Kidney (tissue), 14 donors: ENCODE results near the gene USP9X. TPM values are rescaled to one million over a fixed set of nuclear protein-coding genes. Genes with fewer than 3 reads are reported as not detected.

ENCODE experiments used
- DNase-seq, 5 donors: peaks; one replicate each; pipeline ENCODE4 v3.0.0-alpha.2; 2013 to 2020
- FAIRE-seq: peaks from 2 replicates; lab custom pipeline; 2012; peaks lifted over from hg19 to GRCh38; lab: Jason Lieb, UNC
- H3K27ac ChIP-seq, 2 donors: one replicate each; pipeline ENCODE4 v1.7.0; 2013; ENCODE audit warnings: low read depth in 2 of 2, low read length in 2 of 2, inconsistent platforms in 1 of 2
- H3K27me3 ChIP-seq: one replicate; pipeline ENCODE4 v1.7.1; 2013; ENCODE audit warnings: low read length, inconsistent platforms; ENCODE audit not compliant: control insufficient read depth, insufficient read depth
- H3K36me3 ChIP-seq, 3 donors: one replicate each; pipeline versions ENCODE4 v1.7.0 to v1.7.1; 2013; ENCODE audit warnings: low read length in 3 of 3, control low read depth in 1 of 3, inconsistent platforms in 1 of 3; ENCODE audit not compliant: insufficient read depth in 3 of 3, control insufficient read depth in 2 of 3
- H3K4me1 ChIP-seq, 3 donors: one replicate each; pipeline versions ENCODE4 v1.7.0 to v1.7.1; 2013; ENCODE audit warnings: low read length in 3 of 3, inconsistent platforms in 1 of 3, low read depth in 1 of 3; ENCODE audit not compliant: control insufficient read depth in 2 of 3, insufficient read depth in 2 of 3
- H3K4me3 ChIP-seq, 3 donors: one replicate each; pipeline versions ENCODE4 v1.7.0 to v1.8.1; 2013; ENCODE audit warnings: low read length in 3 of 3, control low read depth in 1 of 3, inconsistent platforms in 1 of 3
- H3K9ac ChIP-seq, 3 donors: one replicate each; pipeline versions ENCODE4 v1.7.0 to v1.7.1; 2013; ENCODE audit warnings: low read length in 3 of 3, control low read depth in 1 of 3, inconsistent platforms in 1 of 3
- H3K9me3 ChIP-seq, 3 donors: one replicate each; pipeline versions ENCODE4 v1.7.0 to v1.7.1; 2013; ENCODE audit warnings: low read length in 3 of 3, control low read depth in 1 of 3, inconsistent platforms in 1 of 3; ENCODE audit not compliant: control insufficient read depth in 2 of 3, insufficient read depth in 1 of 3
- CTCF ChIP-seq: IDR thresholded peaks from 3 replicates; pipeline ENCODE4 v1.5.1; 2012; ENCODE audit warnings: mild to moderate bottlenecking, moderate library complexity, borderline replicate concordance; ENCODE audit not compliant: insufficient read depth; ENCODE audit errors: extremely low read depth
- intact Hi-C: fragments of 100-400 bp; cut with DNase I; formaldehyde crosslinking; loops from one replicate; pipeline ENCODE4 v1.11.1; 2022
- polyA plus RNA-seq: library from polyadenylated mRNA; stranded (reverse); fragments of 350-450 nt; fragmentation: Illumina TruSeq; extraction: RNeasy Lipid Tissue Mini Kit (QIAGEN cat#74804); gene quantifications from one replicate; pipeline ENCODE4 v1.2.3, GENCODE V29; 2014; ENCODE audit warnings: low read depth, low replicate concordance; ENCODE audit not compliant: insufficient read depth
- total RNA-seq: library from RNA; stranded (reverse); fragmentation: NEBNext Ultra II Directional; extraction: Animal tissue kit (Norgen Biotek cat#: 25700); gene quantifications from one replicate; pipeline ENCODE4 v1.2.1, GENCODE V29; 2021
- donor health status: control.
- donor health status: control.
- donor health status: control.
- donor health status: control.
- donor health status: control.
- donor health status: DM: yes; HTN: yes; CAD: no.
- donor health status: Normal renal cell carcinoma (clear cell type).

USP9X gene
- total and polyA plus RNA-seq, 2 donors from 2014 or later, result 12.0 to 86.8 TPM

- DNase-seq (no peak), FAIRE-seq (no peak)
- Histone ChIP-seq H3K4me3 (no peak overlapping the region), H3K36me3 (no peaks in the 10 kb centered on the region), H3K4me1 (no peaks in the 10 kb centered on the region), H3K9ac (no peak overlapping the region), H3K9me3 (no peaks in the 10 kb centered on the region), H3K27ac (no peak overlapping the region), H3K27me3 (no peaks in the 10 kb centered on the region)
- no peak for TF ChIP-seq CTCF
- intact Hi-C loops, result no loop called here
These were observed 48.4 kb upstream of the USP9X start for GRCh38 chrX:41036668-41037326.

GRCh38 chrX:41043196-41043595, 42.0 kb upstream of the USP9X start:
- Histone ChIP-seq H3K27me3 (no peaks in the 10 kb centered on the region), H3K4me1 (no peaks in the 10 kb centered on the region), H3K36me3 (no peaks in the 10 kb centered on the region), H3K9me3 (no peaks in the 10 kb centered on the region), H3K27ac (no peak overlapping the region), H3K4me3 (no peak overlapping the region), H3K9ac (no peak overlapping the region)
- DNase-seq (no peak), FAIRE-seq (no peak)
- intact Hi-C loops, result no loop called here
- TF ChIP-seq CTCF, result no peak

- DNase-seq (no peak), FAIRE-seq (no peak)
- no peaks in the 10 kb centered on the region for H3K9me3 ChIP-seq
- no peaks in the 10 kb centered on the region for H3K27me3 ChIP-seq
- no peak overlapping the region for H3K4me3 ChIP-seq
- intact Hi-C loops, result no loop called here
- H3K36me3 ChIP-seq, result no peaks in the 10 kb centered on the region
- H3K4me1 ChIP-seq, result no peaks in the 10 kb centered on the region
- no peak for TF ChIP-seq CTCF
- no peak overlapping the region for H3K27ac ChIP-seq
- no peak overlapping the region for H3K9ac ChIP-seq
These were observed 41.4 kb upstream of the USP9X start for GRCh38 chrX:41043674-41044345.
